Thyroid gland (tissue), 4 donors: Measurements from ENCODE around the gene TRAPPC2B. TPM values are rescaled to one million over a fixed set of nuclear protein-coding genes. Genes with fewer than 3 reads are reported as not detected.
"Not testable (repeated sequence)": the region's sequence is repeated elsewhere in the genome, so short reads cannot be mapped to it uniquely, and the experiment has no call there.

Experiments
- DNase-seq, 2 donors: peaks; one replicate each; pipeline ENCODE4 v3.0.0-alpha.2; 2019
- H3K27ac ChIP-seq, 3 donors: fragments of 200-600 bp; sonication (generic); 1 replicate in 2 of 3; 2 replicates in 1 of 3; pipeline ENCODE4 v1.5.1; 2016 to 2019; ENCODE audit warnings: mild to moderate bottlenecking in 1 of 3, moderate library complexity in 1 of 3
- H3K27me3 ChIP-seq: fragments of 200-600 bp; sonication (generic); one replicate; pipeline ENCODE4 v1.5.1; 2019
- H3K36me3 ChIP-seq, 2 donors: fragments of 200-600 bp; sonication (generic); one replicate each; pipeline ENCODE4 v1.5.1; 2016 to 2019
- H3K4me1 ChIP-seq, 2 donors: fragments of 200-600 bp; sonication (generic); one replicate each; pipeline ENCODE4 v1.5.1; 2017 to 2019
- H3K4me3 ChIP-seq, 3 donors: fragments of 200-600 bp; sonication (generic); replicated peaks in 1 of 3; 1 replicate in 2 of 3; 2 replicates in 1 of 3; pipeline ENCODE4 v1.5.1; 2016; ENCODE audit warnings: mild to moderate bottlenecking in 1 of 3
- H3K9me3 ChIP-seq: fragments of 200-600 bp; sonication (generic); one replicate; pipeline ENCODE4 v1.5.1; 2017
- POLR2A ChIP-seq, 2 donors: fragments of 450-650 bp; IDR thresholded peaks; one replicate each; pipeline ENCODE4 v1.6.1; 2017; ENCODE audit warnings: antibody characterized with exemption in 2 of 2, mild to moderate bottlenecking in 2 of 2, moderate library complexity in 1 of 2
- WGBS, 2 donors: methylation state at CpG; one replicate each; pipeline ENCODE4 v1.1.5; 2017; 5-methylcytosine and 5-hydroxymethylcytosine counted together
- intact Hi-C: fragments of 100-400 bp; cut with DNase I; formaldehyde crosslinking; loops from one replicate; pipeline ENCODE4 v1.15.1; 2023
- total RNA-seq, 4 donors: library from RNA; depleted of rRNA; stranded (reverse); fragments of >200 nt; gene quantifications; one replicate each; pipeline ENCODE4 v1.2.3, GENCODE V29; 2016
- TF ChIP-seq, protein P1 (sequence below), 6 experiments: fragments of 200-600 bp in 3 of 6; fragments of 450-650 bp in 3 of 6; sonication (generic) in 3 of 6; IDR thresholded peaks; one replicate each; pipeline ENCODE4 v1.5.1; 2016 to 2019; ENCODE audit warnings: antibody characterized with exemption in 6 of 6, mild to moderate bottlenecking in 2 of 6, inconsistent platforms in 1 of 6, moderate library complexity in 1 of 6

TRAPPC2B gene
- total RNA-seq, 4 donors from 2014 or later = 8.7 to 38.3 (median 23.0) TPM

DNA sequence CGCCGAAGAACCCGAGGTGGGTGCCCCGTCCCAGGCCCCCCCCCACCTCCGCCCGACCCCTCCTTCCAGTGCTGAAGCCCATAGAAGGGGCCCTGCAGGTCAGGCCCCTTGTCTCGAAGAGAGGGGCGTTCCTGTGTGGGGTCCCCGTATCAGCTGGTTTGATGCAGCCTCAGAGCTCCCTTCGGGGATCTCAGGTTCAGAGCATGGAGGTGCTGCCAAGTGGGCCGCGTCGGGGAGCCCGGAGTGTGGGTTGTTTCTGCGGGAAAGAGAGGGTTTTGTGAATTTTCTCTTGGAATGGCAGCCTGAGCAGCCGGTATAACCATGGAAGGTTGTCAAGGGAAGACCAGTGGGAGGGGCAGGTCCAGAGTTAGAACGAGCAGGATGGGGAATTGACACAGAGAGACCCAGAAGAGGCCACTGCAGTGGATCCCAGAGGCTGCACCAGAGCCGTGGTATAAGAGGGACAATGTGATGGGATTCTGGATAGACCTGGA lies 384 bp downstream of the TRAPPC2B start:
- Histone ChIP-seq H3K27me3 (no peaks in the 10 kb centered on the region), H3K4me1 (peaks cover 12 to 14% of the 10 kb centered on the region in 2 donors), H3K4me3 (peak overlapping the region; percentile 44 to 85 (median 77)), H3K9me3 (no peaks in the 10 kb centered on the region), H3K27ac (peak overlapping the region; percentile 71 to 95 (median 90)), H3K36me3 (peaks cover 0 to 5% of the 10 kb centered on the region in 2 donors)
- DNase-seq = peak; percentile 15 to 30
- intact Hi-C loops = loop anchor here (10.0 kb wide), 1 partner anchor 79 kb away; the partner anchor contains the start of gene ZNF460
- 0 to 1% methylated on average over 4 to 17 of the region's 18 CpGs for WGBS, 2 donors
- no peak for TF ChIP-seq POLR2A (IDR thresholded peaks at IDR 0.05)
- TF ChIP-seq, protein P1, sequence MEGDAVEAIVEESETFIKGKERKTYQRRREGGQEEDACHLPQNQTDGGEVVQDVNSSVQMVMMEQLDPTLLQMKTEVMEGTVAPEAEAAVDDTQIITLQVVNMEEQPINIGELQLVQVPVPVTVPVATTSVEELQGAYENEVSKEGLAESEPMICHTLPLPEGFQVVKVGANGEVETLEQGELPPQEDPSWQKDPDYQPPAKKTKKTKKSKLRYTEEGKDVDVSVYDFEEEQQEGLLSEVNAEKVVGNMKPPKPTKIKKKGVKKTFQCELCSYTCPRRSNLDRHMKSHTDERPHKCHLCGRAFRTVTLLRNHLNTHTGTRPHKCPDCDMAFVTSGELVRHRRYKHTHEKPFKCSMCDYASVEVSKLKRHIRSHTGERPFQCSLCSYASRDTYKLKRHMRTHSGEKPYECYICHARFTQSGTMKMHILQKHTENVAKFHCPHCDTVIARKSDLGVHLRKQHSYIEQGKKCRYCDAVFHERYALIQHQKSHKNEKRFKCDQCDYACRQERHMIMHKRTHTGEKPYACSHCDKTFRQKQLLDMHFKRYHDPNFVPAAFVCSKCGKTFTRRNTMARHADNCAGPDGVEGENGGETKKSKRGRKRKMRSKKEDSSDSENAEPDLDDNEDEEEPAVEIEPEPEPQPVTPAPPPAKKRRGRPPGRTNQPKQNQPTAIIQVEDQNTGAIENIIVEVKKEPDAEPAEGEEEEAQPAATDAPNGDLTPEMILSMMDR (IDR thresholded peaks at IDR 0.05) = no peak

GRCh38 chr19:57366776-57367175 lies 3.4 kb downstream of the TRAPPC2B start:
- Histone ChIP-seq H3K9me3 (no peaks in the 10 kb centered on the region), H3K4me3 (no peak overlapping the region), H3K27me3 (no peaks in the 10 kb centered on the region), H3K4me1 (peaks cover 12 to 14% of the 10 kb centered on the region in 2 donors), H3K27ac (no peak overlapping the region), H3K36me3 (peaks cover 0 to under 1% of the 10 kb centered on the region in 2 donors)
- intact Hi-C loops = loop anchor here (10.0 kb wide), 1 partner anchor 82 kb away; the partner anchor contains the start of gene ZNF460
- no peak for TF ChIP-seq POLR2A (IDR thresholded peaks at IDR 0.05)
- TF ChIP-seq, protein P1 (IDR thresholded peaks at IDR 0.05) = no peak
- 88 to 98% methylated on average over 2 of the region's 2 CpGs for WGBS, 2 donors
- DNase-seq = no peak

DNA sequence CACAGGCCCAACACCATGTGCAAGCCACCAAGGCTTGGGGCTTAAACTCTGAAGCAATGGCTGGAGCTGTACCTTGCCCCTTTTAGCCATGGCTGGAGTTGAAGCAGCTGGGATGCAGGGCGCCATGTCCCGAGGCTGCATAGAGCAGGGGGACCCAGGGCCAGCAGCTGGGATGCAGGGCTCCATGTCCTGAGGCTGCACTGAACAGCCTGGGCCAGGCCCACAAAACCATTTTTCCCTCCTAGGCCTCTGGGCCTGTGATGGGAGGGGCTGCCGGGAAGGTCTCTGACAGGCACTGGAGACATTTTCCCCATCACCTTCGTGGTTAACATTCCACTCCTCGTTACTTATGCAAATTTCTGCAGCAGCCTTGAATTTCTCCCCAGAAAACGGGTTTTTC lies 10.8 kb downstream of the TRAPPC2B start:
- Histone ChIP-seq H3K36me3 (peaks cover 24 to 34% of the 10 kb centered on the region in 2 donors), H3K4me3 (no peak overlapping the region), H3K27ac (no peak overlapping the region), H3K4me1 (no peaks in the 10 kb centered on the region), H3K9me3 (no peaks in the 10 kb centered on the region), H3K27me3 (no peaks in the 10 kb centered on the region)
- no peak for DNase-seq
- intact Hi-C loops = no loop called here
- WGBS, 2 donors = 97% methylated on average over 4 to 6 of the region's 6 CpGs
- TF ChIP-seq POLR2A (IDR thresholded peaks at IDR 0.05) = no peak
- TF ChIP-seq, protein P1 (IDR thresholded peaks at IDR 0.05) = no peak

DNA sequence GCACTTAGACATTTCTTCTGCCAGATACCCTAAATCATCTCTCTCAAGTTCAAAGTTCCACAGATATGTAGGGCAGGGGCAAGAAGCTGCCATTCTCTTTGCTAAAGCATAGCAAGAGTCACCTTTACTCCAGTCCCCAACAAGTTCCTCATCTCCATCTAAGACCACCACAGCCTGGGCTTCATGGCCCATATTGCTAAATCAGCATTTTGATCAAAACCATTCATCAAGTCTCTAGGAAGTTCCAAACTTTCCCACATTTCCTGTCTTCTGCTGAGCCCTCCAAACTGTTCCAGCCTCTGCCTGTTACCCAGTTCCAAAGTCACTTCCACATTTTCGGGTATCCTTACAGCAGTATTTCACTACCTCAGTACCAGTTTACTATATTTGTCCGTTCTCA lies 11.3 kb downstream of the TRAPPC2B start:
- H3K36me3 ChIP-seq = peaks cover 24 to 34% of the 10 kb centered on the region in 2 donors
- not testable (repeated sequence) for H3K9me3 ChIP-seq

DNA sequence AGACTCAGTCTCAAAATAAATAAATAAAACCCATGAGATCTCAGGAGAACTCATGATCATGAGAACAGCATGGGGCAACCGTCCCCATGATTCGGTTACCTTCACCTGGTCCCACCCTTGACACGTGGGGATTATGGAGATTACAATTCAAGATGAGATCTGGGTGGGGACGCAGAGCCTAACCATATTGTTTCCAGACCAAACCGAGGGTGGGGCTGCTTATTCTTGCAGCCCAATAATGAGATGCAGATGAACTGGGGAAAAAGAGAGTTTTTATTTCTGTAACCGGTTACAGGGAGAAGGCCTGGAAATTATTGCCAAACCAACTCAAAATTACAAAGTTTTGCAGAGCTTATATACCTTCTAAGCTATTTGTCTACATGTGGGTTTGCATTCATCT lies 12.8 kb downstream of the TRAPPC2B start:
- DNase-seq = no peak
- Histone ChIP-seq H3K4me1 (no peaks in the 10 kb centered on the region), H3K27me3 (no peaks in the 10 kb centered on the region), H3K4me3 (no peak overlapping the region), H3K27ac (no peak overlapping the region), H3K36me3 (peaks cover 24 to 34% of the 10 kb centered on the region in 2 donors), H3K9me3 (no peaks in the 10 kb centered on the region)
- TF ChIP-seq POLR2A (IDR thresholded peaks at IDR 0.05) = no peak
- TF ChIP-seq, protein P1 (IDR thresholded peaks at IDR 0.05) = no peak
- 92 to 96% methylated on average over 6 of the region's 6 CpGs for WGBS, 2 donors
- intact Hi-C loops = no loop called here

More for the DNA sequence above, 11.3 kb downstream of the TRAPPC2B start:
- 97 to 100% methylated on average over 2 of the region's 2 CpGs for WGBS, 2 donors
- H3K27me3 ChIP-seq, intact Hi-C loops, H3K4me1 ChIP-seq, H3K27ac ChIP-seq, DNase-seq, H3K4me3 ChIP-seq: not testable (repeated sequence)
